NCI-H1105 treated with DMSO at 0.1 percent for 48 hours (cell line): Measurements from ENCODE around the gene TARBP2.
A peak's percentile ranks its signal among the peaks of the same experiment; 100 is the strongest.

Experiments used
- DNase-seq: peaks from one replicate; lab custom pipeline; 2025; lab: John Stamatoyannopoulos, UW

Gene TARBP2

GRCh38 chr12:53495903-53496751 is 5.0 kb upstream of the TARBP2 start:
- no peak for DNase-seq

- no peak for DNase-seq
These were observed 4.4 kb upstream of the TARBP2 start for GRCh38 chr12:53496752-53497032.

DNA sequence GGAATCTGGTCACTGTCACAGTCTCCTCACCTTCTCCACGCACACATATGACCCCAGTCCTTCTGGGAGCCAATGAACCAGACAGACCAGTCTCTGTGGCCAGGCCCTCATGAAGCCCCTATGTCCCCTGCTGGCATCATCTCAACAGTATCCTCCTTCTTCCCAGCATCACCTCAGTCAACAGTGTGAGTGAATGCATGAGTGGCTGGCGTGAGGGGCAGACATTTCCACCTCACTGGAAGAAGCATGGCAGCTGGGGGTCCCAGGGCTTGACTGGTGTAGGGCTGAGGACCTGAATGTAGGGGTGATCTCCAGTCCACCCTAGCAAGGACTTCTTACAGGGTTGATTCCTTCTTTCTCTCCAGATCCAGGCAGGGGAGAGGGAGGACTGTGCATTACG is 3.6 kb upstream of the TARBP2 start:
- DNase-seq = no peak

- DNase-seq = no peak
These were observed 2.9 kb upstream of the TARBP2 start for GRCh38 chr12:53498235-53498630.

DNA sequence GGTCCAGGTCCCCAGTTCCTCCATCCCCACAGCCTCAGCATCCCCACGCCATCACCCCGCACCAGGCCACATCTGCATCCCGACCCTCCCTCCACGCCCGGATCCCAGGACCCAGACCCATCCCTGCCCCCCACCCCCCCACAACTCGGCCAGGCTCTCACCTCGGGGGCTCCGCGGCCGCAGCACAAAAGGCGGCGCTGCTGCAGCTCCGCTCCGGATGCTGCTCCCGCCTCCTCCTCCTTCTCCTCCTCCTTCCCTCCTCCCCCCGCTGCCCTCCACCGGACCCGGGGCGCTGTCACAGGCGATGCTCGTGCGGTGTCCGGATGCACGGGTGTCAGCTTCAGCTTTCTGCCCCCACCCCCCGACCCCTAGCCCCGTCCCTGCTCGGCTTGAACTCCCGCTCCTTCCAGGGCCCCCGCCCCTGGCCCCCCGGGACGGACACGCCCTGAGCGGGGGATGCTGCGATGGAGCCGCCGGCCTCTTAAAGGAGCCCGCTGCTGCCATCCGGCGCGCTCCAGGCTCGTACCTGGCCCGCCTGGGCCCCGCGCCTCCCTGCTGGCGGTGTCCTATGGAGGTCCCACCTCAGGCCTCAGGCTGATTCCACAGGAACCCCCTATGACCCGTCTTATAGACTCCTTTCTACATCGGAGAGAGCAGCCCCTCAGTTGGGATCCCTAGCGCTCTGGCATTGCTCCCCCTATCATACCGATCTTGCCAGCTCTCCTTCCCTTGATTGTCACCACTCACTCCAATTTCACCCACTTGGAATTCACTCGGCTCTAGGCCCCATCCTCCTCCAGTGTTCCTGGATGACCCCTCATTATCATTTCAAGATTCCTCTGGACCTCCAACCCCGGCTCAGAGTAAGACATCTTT is 1.6 kb upstream of the TARBP2 start, which contains the start of gene MAP3K12:
Gene MAP3K12, minus strand, starts transcription at position 193 of the 876 bp plus-strand sequence. CDS start 12,067 bp downstream, outside the sequence.
- DNase-seq = peak; percentile 34

DNA sequence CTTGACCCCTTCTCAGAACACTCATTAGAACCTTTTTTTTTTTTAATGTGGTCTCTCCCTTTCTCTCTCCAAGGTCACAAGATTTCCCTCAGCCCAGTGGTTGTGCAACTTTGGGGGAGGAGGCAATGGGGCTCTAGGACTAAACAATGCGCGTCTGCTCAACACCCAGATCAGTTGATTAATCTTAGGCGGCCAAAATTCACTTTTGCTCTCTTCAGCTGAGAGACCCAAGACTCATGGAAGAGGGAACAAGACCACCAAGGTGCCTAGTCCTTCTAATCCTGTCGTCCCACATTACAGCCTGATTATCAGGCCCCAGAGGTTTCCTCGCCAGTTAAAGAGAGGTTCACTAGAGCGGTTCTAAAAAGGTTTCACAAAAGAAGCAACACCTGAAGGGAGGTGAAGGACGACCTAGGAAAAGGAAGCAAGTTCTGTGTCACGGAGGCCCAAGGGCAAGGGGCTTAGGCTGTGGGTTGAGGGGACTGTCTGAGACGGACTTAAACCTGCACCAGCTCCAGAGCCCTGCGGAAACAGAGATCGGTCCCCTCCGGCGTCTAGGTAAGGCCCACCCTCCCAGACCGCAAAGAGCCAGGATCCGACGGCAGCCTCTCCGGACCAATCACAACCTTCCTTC is 824 bp upstream of the TARBP2 start:
- no peak for DNase-seq

DNA sequence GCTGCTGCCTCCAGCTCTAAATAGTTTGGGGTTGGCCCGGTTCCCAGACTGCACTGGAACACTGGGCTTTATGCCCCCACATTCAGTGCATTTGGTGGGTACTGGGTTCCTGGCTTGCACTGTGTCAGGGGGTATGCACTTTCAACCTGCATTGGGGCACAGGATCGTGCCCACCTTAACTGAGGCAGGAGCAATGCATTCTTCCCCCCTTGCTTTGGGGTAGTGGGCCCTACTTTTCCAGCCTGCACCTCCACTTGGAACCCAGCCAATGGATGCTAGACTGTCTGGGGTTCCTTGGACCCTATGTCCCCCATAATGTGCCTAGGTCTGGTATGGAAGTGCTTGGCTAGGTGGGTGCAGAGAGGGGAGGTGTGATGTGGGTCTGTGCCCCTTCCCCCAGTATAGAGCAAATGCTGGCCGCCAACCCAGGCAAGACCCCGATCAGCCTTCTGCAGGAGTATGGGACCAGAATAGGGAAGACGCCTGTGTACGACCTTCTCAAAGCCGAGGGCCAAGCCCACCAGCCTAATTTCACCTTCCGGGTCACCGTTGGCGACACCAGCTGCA is 615 bp downstream of the TARBP2 start:
- no peak for DNase-seq

DNA sequence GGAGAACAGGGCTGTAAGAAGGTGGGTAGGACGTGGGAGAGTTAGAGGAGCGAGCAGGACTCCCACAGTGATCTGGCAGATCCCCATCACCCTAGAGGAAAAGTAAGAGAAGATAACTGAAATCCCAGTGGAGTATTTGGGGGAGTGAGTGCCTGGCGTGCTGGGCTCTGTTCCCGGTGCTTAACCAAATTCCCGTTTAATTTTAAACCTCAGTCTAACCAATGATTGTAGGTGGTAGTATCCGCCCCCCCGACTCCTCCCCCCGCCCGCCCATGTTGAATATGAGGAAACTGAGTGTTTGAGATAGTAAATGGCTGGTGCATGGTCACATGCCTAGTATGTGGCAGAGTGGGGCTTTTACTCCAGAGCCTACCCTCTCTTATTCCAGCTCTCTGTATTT is 1.2 kb downstream of the TARBP2 start:
- no peak for DNase-seq

DNA sequence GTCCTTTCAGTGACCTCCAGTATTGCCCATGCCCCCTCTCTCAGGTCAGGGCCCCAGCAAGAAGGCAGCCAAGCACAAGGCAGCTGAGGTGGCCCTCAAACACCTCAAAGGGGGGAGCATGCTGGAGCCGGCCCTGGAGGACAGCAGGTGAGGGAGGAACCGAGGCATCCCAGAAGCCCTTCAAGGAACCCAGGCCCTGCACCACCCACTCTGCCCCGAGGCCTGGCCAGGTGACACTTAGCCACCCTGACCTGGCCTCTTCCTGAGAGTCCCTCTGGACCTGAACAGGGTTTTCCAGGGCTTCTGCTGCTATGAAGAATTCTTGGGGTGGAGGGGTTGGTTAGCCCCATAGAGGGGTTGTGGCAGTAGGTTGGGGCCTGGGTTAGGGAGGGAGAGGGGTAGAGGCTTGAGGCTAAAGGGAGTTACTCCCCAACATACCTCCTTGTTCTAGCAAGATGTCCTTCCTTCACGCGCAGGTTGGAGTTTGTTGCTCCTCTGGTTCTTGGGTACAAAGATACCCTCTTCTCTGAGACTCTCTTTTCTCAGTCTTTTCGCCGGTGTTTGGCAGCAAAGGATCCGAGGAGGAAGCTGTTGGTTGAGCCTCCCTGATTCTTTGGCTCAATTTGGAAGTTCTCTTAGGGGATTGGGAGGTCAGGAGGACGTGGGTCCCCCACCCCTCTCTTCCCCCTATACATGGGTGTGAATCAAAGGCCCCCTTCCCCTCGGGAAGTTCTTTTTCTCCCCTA is 2.1 kb downstream of the TARBP2 start:
- DNase-seq = no peak

GRCh38 chr12:53504004-53504920 is 3.2 kb downstream of the TARBP2 start:
- no peak for DNase-seq

GRCh38 chr12:53505086-53505485 is 4.0 kb downstream of the TARBP2 start:
- DNase-seq = no peak

DNA sequence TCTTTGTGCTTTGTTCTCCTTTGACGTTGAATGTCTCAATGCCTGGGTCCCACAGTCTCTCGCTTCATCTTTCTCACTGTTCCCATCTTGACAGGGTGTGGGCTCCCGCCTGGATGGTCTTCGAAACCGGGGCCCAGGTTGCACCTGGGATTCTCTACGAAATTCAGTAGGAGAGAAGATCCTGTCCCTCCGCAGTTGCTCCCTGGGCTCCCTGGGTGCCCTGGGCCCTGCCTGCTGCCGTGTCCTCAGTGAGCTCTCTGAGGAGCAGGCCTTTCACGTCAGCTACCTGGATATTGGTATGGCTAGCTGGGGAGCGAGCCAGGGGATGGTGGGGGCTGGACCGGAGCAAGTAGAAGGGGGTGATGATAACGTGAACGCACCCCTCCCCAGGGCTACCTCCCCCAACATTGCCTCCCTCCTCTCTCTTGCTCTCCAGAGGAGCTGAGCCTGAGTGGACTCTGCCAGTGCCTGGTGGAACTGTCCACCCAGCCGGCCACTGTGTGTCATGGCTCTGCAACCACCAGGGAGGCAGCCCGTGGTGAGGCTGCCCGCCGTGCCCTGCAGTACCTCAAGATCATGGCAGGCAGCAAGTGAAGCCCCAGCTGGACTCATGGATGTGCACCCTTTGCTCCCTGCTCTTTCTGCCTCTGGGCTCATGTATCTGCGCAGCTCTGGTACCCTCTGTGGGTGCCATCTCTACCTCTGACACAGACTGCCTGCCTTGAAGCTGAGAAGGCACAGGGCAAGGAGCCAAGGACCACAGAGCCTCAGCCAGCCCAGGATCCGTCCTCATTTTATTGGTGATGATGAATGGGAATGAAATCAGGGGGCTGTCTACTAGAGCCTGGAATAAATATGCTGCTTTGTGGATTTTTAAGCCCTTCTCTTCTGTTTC is 4.7 kb downstream of the TARBP2 start:
- no peak for DNase-seq

- no peak for DNase-seq
These were observed 5.3 kb downstream of the TARBP2 start for GRCh38 chr12:53506450-53506785.

GRCh38 chr12:53506881-53507602 is 6.0 kb downstream of the TARBP2 start, which contains the start of gene NPFF:
NPFF (minus strand) TSS chr12:53507484; CDS start chr12:53507474, 10 bp downstream.
- no peak for DNase-seq

GRCh38 chr12:53507603-53507885 is 6.5 kb downstream of the TARBP2 start:
- no peak for DNase-seq

DNA sequence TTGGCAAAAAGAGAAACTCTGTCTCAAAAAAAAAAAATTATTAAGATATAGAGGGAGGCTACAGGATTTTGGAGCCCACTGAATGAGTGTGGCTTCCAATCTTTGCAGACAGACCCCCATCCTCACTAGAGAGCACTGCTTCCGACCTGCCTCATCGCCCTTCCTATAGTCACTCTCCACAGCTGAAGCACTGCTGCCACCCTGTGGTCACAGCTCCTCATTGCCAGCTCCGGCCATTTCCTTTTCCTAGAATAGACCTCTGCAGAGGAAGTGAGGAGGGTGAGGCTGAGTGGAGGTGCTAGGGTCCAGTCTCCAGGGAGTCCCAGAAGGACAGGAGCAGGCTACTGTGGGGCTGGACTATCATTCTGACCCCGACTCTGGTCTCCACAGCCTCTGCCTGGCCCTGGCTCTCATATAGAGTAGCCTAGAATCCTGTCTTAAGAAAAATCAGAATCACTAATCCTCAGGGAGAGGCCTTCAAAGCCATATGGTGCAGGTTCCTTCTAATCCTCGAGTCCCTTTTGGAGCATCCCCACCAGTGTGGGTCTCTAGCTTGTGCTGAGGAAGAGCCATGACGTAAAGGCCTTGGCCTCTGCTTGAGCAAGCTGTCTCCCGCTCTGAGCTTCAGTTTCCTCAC is 7.6 kb downstream of the TARBP2 start:
- peak; percentile 61 for DNase-seq

GRCh38 chr12:53510181-53510812 is 9.2 kb downstream of the TARBP2 start:
- no peak for DNase-seq
